Fibroblast of lung (primary cell): Measurements from ENCODE around the gene CHMP4B. TPM values are rescaled to one million over a fixed set of nuclear protein-coding genes. Genes with fewer than 3 reads are reported as not detected.

ENCODE experiments used
- DNase-seq, 2 donors: peaks; one replicate each; pipeline versions ENCODE4 v3.0.0 to v3.0.0-alpha.2; 2010; ENCODE audit warnings: low read depth in 2 of 2
- H2AFZ ChIP-seq: 2 replicates; pipeline ENCODE4 v1.5.1; 2012; ENCODE audit warnings: low read length, control low read depth, inconsistent platforms
- H3K27ac ChIP-seq: 2 replicates; pipeline ENCODE4 v1.5.1; 2011; ENCODE audit warnings: low read length, control low read depth; ENCODE audit not compliant: insufficient read depth
- H3K27me3 ChIP-seq: 2 replicates; pipeline ENCODE4 v1.5.1; 2011; ENCODE audit warnings: mild to moderate bottlenecking, low read length; ENCODE audit not compliant: control insufficient read depth, insufficient read depth
- H3K36me3 ChIP-seq: 2 replicates; pipeline ENCODE4 v1.5.1; 2011; ENCODE audit warnings: low read length; ENCODE audit not compliant: control insufficient read depth, insufficient read depth
- H3K4me1 ChIP-seq: 2 replicates; pipeline ENCODE4 v1.5.1; 2011; ENCODE audit warnings: low read length; ENCODE audit not compliant: control insufficient read depth, insufficient read depth; ENCODE audit errors: extremely low read depth
- H3K4me2 ChIP-seq: 2 replicates; pipeline ENCODE4 v1.5.1; 2011; ENCODE audit warnings: low read length, control low read depth; ENCODE audit not compliant: insufficient read depth; ENCODE audit errors: extremely low read depth
- H3K4me3 ChIP-seq, 4 experiments: fragments of 200-600 bp in 1 of 4; sonication (generic) in 1 of 4; replicated peaks in 1 of 4; 2 replicates each; pipeline ENCODE4 v1.5.1; 2011 to 2016; ENCODE audit warnings: low read length in 4 of 4, low read depth in 3 of 4, mild to moderate bottlenecking in 3 of 4, control low read depth in 2 of 4, inconsistent platforms in 1 of 4, mixed read lengths in 1 of 4; ENCODE audit not compliant: insufficient read depth in 1 of 4; ENCODE audit errors: control extremely low read depth in 1 of 4
- H3K79me2 ChIP-seq: 2 replicates; pipeline ENCODE4 v1.5.1; 2012; ENCODE audit warnings: mild to moderate bottlenecking, low read length, inconsistent platforms; ENCODE audit not compliant: control insufficient read depth, insufficient read depth
- H3K9ac ChIP-seq: 2 replicates; pipeline ENCODE4 v1.5.1; 2011; ENCODE audit warnings: mild to moderate bottlenecking, low read length, control low read depth; ENCODE audit not compliant: insufficient read depth
- H3K9me3 ChIP-seq: 2 replicates; pipeline ENCODE4 v1.5.1; 2012; ENCODE audit warnings: low read depth, low read length; ENCODE audit not compliant: control insufficient read depth, insufficient read depth
- H4K20me1 ChIP-seq: 2 replicates; pipeline ENCODE4 v1.5.1; 2011; ENCODE audit warnings: low read length; ENCODE audit not compliant: control insufficient read depth, insufficient read depth; ENCODE audit errors: extremely low read depth
- CTCF ChIP-seq, 2 donors: IDR thresholded peaks in 1 of 2; conservative IDR thresholded peaks in 1 of 2; 1 replicate in 1 of 2; 2 replicates in 1 of 2; pipeline ENCODE4 v1.5.1; 2011 to 2012; ENCODE audit warnings: low read length in 2 of 2, control low read depth in 1 of 2, inconsistent platforms in 1 of 2, low read depth in 1 of 2, mild to moderate bottlenecking in 1 of 2
- EZH2 ChIP-seq: IDR thresholded peaks from 2 replicates; pipeline ENCODE4 v1.5.1; 2012; ENCODE audit warnings: low read length, control low read depth, mild to moderate bottlenecking; ENCODE audit errors: missing control alignments
- polyA plus RNA-seq, 2 donors: library from polyadenylated mRNA; depleted of rRNA in 1 of 2; stranded (reverse) in 1 of 2; unstranded in 1 of 2; fragments of >200 nt; gene quantifications; 2 replicates each; pipeline ENCODE4 v1.2.1, GENCODE V29; 2011 to 2012; ENCODE audit warnings: missing spikeins in 1 of 2
- total RNA-seq: library from RNA; depleted of rRNA; stranded (reverse); fragments of >200 nt; gene quantifications from 2 replicates; pipeline ENCODE4 v1.2.1, GENCODE V29; 2014

Gene CHMP4B
- total and polyA plus RNA-seq, 2 donors (not counting 1 experiment from before 2014, with no cell fraction given) = 26.3 to 83.2 TPM

GRCh38 chr20:33857722-33858563, 46.8 kb downstream of the CHMP4B start:
- Histone ChIP-seq H2AFZ (no peak overlapping the region), H3K4me1 (no peaks in the 10 kb centered on the region), H3K27ac (no peak overlapping the region)

GRCh38 chr20:33858666-33859065, 47.5 kb downstream of the CHMP4B start:
- DNase-seq = no peak
- H3K9ac ChIP-seq = no peak overlapping the region
- H3K4me2 ChIP-seq = no peak overlapping the region
- no peaks in the 10 kb centered on the region for H3K9me3 ChIP-seq
- no peaks in the 10 kb centered on the region for H3K4me1 ChIP-seq
- H3K4me3 ChIP-seq = no peak overlapping the region
- no peaks in the 10 kb centered on the region for H4K20me1 ChIP-seq
- no peaks in the 10 kb centered on the region for H3K27me3 ChIP-seq
- no peak overlapping the region for H2AFZ ChIP-seq
- peaks cover 2% of the 10 kb centered on the region for H3K36me3 ChIP-seq
- TF ChIP-seq EZH2 (no peak), CTCF (conservative IDR thresholded peaks at IDR 0.05 in 1 of 2, IDR thresholded peaks at IDR 0.05 in 1 of 2; ENCODE audit: low read depth in 1 of 2, low read length in 2 of 2) (no peak)
- no peak overlapping the region for H3K27ac ChIP-seq
- H3K79me2 ChIP-seq = no peaks in the 10 kb centered on the region

More at GRCh38 chr20:33857722-33858563, 46.8 kb downstream of the CHMP4B start:
- H3K27me3 ChIP-seq = no peaks in the 10 kb centered on the region
- H3K79me2 ChIP-seq = no peaks in the 10 kb centered on the region
- H3K9ac ChIP-seq = no peak overlapping the region
- DNase-seq = no peak
- TF ChIP-seq EZH2 (no peak), CTCF (conservative IDR thresholded peaks at IDR 0.05 in 1 of 2, IDR thresholded peaks at IDR 0.05 in 1 of 2; ENCODE audit: low read depth in 1 of 2, low read length in 2 of 2) (no peak)
- no peaks in the 10 kb centered on the region for H3K9me3 ChIP-seq
- H3K4me2 ChIP-seq = no peak overlapping the region
- H3K36me3 ChIP-seq = peaks cover 5% of the 10 kb centered on the region
- no peak overlapping the region for H3K4me3 ChIP-seq
- no peaks in the 10 kb centered on the region for H4K20me1 ChIP-seq

- no peak for DNase-seq
- peaks cover 2% of the 10 kb centered on the region for H3K36me3 ChIP-seq
- no peaks in the 10 kb centered on the region for H3K9me3 ChIP-seq
- no peak overlapping the region for H2AFZ ChIP-seq
- no peaks in the 10 kb centered on the region for H3K27me3 ChIP-seq
- no peaks in the 10 kb centered on the region for H3K4me1 ChIP-seq
- H3K27ac ChIP-seq = no peak overlapping the region
- TF ChIP-seq CTCF (conservative IDR thresholded peaks at IDR 0.05 in 1 of 2, IDR thresholded peaks at IDR 0.05 in 1 of 2; ENCODE audit: low read depth in 1 of 2, low read length in 2 of 2) = no peak
- TF ChIP-seq EZH2 = no peak
- no peak overlapping the region for H3K4me3 ChIP-seq
- no peaks in the 10 kb centered on the region for H3K79me2 ChIP-seq
- no peaks in the 10 kb centered on the region for H4K20me1 ChIP-seq
- H3K9ac ChIP-seq = no peak overlapping the region
- no peak overlapping the region for H3K4me2 ChIP-seq
Observed at GRCh38 chr20:33859157-33859695, 48.1 kb downstream of the CHMP4B start.
